Panc1 (cell line): Measurements from ENCODE around the gene SLC39A10. TPM values are rescaled to one million over a fixed set of nuclear protein-coding genes. Genes with fewer than 3 reads are reported as not detected.

Experiments
- ATAC-seq: fragments of 200-7000 bp; cut with Tn5 transposase; 2 replicates; pipeline ENCODE4 v1.9.1; 2020; ENCODE audit warnings: mild to moderate bottlenecking, moderate library complexity
- BruUV-seq: library from RNA; stranded (reverse); fragments of 400-500 nt; replicated peaks from 2 replicates; lab custom pipeline; 2021; lab: Mats Ljungman, UMichigan
- CTCF ChIA-PET: fragments of 300-600 bp; sonication (Branson Sonifier 250); formaldehyde crosslinking; loops from one replicate; lab custom pipeline; 2022; ENCODE audit warnings: antibody characterized with exemption; lab: Charles Lee
- POLR2A ChIA-PET: fragments of 300-600 bp; sonication (Branson Sonifier 250); formaldehyde crosslinking; loops from one replicate; lab custom pipeline; 2022; ENCODE audit warnings: antibody characterized with exemption; lab: Charles Lee
- DNase-seq: peaks from one replicate; pipeline ENCODE4 v3.0.0-alpha.2; 2010; ENCODE audit warnings: low read depth, low spot score
- H3K27ac ChIP-seq: 2 replicates; pipeline ENCODE4 v1.5.1; 2011; ENCODE audit warnings: mild to moderate bottlenecking, low read length, inconsistent platforms
- H3K27me3 ChIP-seq: fragments of 200-500 bp; sonication (Bioruptor generic); 2 replicates; pipeline ENCODE4 v1.6.0; 2014; ENCODE audit warnings: low read length, inconsistent platforms; ENCODE audit not compliant: control insufficient read depth, insufficient read depth
- H3K36me3 ChIP-seq: fragments of 200-500 bp; sonication (Bioruptor generic); 2 replicates; pipeline ENCODE4 v1.5.1; 2014; ENCODE audit warnings: inconsistent platforms, mild to moderate bottlenecking, low read length, moderate library complexity; ENCODE audit not compliant: control insufficient read depth, insufficient read depth
- H3K4me1 ChIP-seq: 2 replicates; pipeline ENCODE4 v1.5.1; 2011; ENCODE audit warnings: inconsistent platforms, mild to moderate bottlenecking, low read length, moderate library complexity; ENCODE audit not compliant: control insufficient read depth, insufficient read depth
- H3K4me3 ChIP-seq, 2 experiments: 2 replicates each; pipeline ENCODE4 v1.5.1; 2011 to 2012; ENCODE audit warnings: low read depth in 2 of 2, low read length in 2 of 2, mild to moderate bottlenecking in 2 of 2, inconsistent platforms in 1 of 2, moderate library complexity in 1 of 2
- H3K9me3 ChIP-seq: fragments of 200-500 bp; sonication (Bioruptor generic); 2 replicates; pipeline ENCODE4 v1.5.1; 2014; ENCODE audit warnings: low read depth, mild to moderate bottlenecking, inconsistent platforms, low read length, moderate library complexity; ENCODE audit not compliant: control insufficient read depth, insufficient read depth
- CTCF ChIP-seq: fragments of 450-650 bp; IDR thresholded peaks from 2 replicates; pipeline ENCODE4 v1.5.1; 2017; ENCODE audit warnings: mild to moderate bottlenecking
- POLR2AphosphoS5 ChIP-seq: IDR thresholded peaks from 2 replicates; pipeline ENCODE4 v1.6.1; 2012; ENCODE audit warnings: mild to moderate bottlenecking, low read depth, low read length, moderate library complexity
- REST ChIP-seq, 2 experiments: IDR thresholded peaks; 2 replicates each; pipeline ENCODE4 v1.6.1; 2011 to 2012; ENCODE audit warnings: low read depth in 2 of 2, control low read depth in 1 of 2, low read length in 1 of 2, mild to moderate bottlenecking in 1 of 2, moderate library complexity in 1 of 2; ENCODE audit not compliant: insufficient read depth in 1 of 2
- SIN3A ChIP-seq: IDR thresholded peaks from 2 replicates; pipeline ENCODE4 v1.6.1; 2012; ENCODE audit warnings: low read depth, mild to moderate bottlenecking, low read length, moderate library complexity, borderline replicate concordance; ENCODE audit not compliant: insufficient read depth
- TCF7L2 ChIP-seq: IDR thresholded peaks from 2 replicates; pipeline ENCODE4 v1.6.1; 2011; ENCODE audit warnings: mild to moderate bottlenecking, low read depth, low read length, inconsistent platforms
- in situ Hi-C: cut with HindIII; loops from 2 replicates; pipeline ENCODE4 v1.10.0; 2016; ENCODE audit warnings: low sequenced_read_pairs, low pct_unique_long_range_greater_than_20kb
- intact Hi-C: fragments of 100-400 bp; cut with micrococcal nuclease; formaldehyde crosslinking; loops from one replicate; pipeline ENCODE4 v1.10.0; 2022; ENCODE audit not compliant: unreplicated experiment
- total RNA-seq: library from RNA; stranded (reverse); gene quantifications from one replicate; pipeline ENCODE4 v1.2.1, GENCODE V29; 2021; ENCODE audit not compliant: unreplicated experiment

The SLC39A10 gene
- total RNA-seq, 1 experiment from 2014 or later = 45.9 TPM

GRCh38 chr2:195734395-195734794, 77.4 kb downstream of the SLC39A10 start:
- no TSS peak for BruUV-seq
- TF ChIP-seq SIN3A = no peak
- TF ChIP-seq REST (IDR thresholded peaks at IDR 0.05; ENCODE audit: insufficient read depth in 1 of 2, low read depth in 2 of 2, low read length in 1 of 2) = no peak
- TF ChIP-seq CTCF = no peak
- no peak for TF ChIP-seq TCF7L2
- no peak for TF ChIP-seq POLR2AphosphoS5
- DNase-seq = no peak
- Histone ChIP-seq H3K27ac (no peak overlapping the region), H3K4me1 (no peaks in the 10 kb centered on the region), H3K4me3 (no peak overlapping the region), H3K36me3 (no peaks in the 10 kb centered on the region), H3K27me3 (no peaks in the 10 kb centered on the region), H3K9me3 (no peaks in the 10 kb centered on the region)
- ChIA-PET POLR2A (no interaction called here), CTCF (no interaction called here)
- intact Hi-C loops (no loop called here), in situ Hi-C loops (no loop called here)
- ATAC-seq = no peak

GRCh38 chr2:195734931-195735330, 77.9 kb downstream of the SLC39A10 start:
- no TSS peak for BruUV-seq
- Histone ChIP-seq H3K4me1 (no peaks in the 10 kb centered on the region), H3K9me3 (no peaks in the 10 kb centered on the region), H3K27me3 (no peaks in the 10 kb centered on the region), H3K36me3 (no peaks in the 10 kb centered on the region), H3K27ac (no peak overlapping the region), H3K4me3 (no peak overlapping the region)
- TF ChIP-seq SIN3A (no peak), POLR2AphosphoS5 (no peak), CTCF (no peak), TCF7L2 (no peak), REST (IDR thresholded peaks at IDR 0.05; ENCODE audit: insufficient read depth in 1 of 2, low read depth in 2 of 2, low read length in 1 of 2) (no peak)
- ChIA-PET POLR2A (no interaction called here), CTCF (no interaction called here)
- DNase-seq (no peak), ATAC-seq (no peak)
- in situ Hi-C loops (no loop called here), intact Hi-C loops (no loop called here)
